GM19043 (cell line): ENCODE measurements around the gene CREG2.
"Not testable (repeated sequence)": the region's sequence is repeated elsewhere in the genome, so short reads cannot be mapped to it uniquely, and the experiment has no call there.

Experiments
- ATAC-seq: cut with Tn5 transposase; IDR thresholded peaks from one replicate; pipeline ENCODE4 v1.9.1; 2021; ENCODE audit warnings: low read depth; ENCODE audit not compliant: unreplicated experiment

Gene CREG2

DNA sequence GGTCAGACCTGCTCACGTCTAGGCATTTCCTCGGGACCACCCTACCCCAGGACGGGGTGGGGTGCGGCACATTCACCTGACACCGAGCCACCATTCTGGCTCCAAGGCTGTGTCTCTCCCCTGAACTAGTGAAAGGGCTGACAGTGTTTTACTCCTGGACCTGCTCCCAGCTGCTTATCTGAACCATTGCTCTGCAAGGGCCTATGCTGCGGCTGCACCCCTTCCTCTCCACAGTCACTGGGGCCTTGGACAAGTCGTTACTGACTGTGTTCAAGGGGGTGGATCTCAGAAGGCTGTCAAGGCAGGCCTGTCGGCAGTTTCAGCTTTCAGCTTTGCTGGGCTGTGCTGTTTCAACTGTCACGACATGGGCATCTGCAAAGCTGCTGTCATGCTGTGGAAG lies 11.7 kb downstream of the CREG2 start:
- no peak for ATAC-seq

DNA sequence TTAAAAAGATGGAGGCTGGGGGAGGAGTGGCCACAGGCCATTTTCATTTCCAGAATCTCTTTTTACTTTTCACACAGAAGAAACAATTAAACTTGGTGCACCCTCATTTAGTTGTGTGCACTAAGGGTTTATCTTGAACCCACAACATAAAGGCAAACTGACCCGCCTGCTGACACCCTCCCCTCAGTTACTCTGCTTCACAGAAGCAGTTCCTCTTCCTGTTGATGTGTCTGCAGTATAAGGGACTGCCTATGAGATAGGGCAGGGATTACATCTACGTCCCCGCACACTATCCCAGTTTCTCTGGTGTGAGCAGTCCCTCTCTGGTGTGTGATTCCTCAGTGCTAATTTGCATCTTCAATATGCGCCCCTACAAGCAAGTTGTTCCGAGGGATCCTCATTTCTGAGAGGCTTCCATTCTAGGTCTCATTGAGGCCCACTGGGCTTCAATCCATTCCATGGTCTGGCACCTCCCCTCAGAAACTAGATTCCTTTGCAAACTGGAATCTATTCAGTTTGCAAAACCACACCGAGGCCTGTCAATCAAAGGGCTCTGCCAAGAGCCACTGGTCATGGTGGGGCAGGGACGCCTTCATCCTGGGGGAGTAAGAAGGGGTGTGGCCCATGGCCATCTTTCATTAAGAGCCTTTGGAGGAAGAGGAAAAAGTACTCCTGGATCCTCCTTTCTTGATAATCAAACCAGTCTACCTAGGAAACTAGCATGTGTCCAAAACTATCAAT lies 12.3 kb downstream of the CREG2 start:
- ATAC-seq: no peak

DNA sequence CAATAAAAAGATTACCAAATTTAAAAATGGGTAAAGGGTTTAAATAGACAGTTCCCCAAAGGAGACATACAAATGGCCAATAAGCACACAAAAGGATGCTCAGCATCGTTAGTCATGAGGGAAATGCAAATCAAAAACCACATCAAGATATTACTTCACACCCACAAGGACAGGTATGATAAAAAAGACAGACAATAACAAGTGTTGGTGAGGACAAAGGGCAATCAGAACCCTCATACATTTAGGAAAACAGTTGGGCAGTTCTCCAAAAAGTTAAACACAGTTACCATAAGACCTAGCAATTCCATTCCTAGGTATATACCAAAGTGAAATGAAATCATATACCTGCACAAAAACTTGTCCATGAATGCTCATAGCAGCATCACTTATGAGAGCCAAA lies 14.5 kb downstream of the CREG2 start:
- no peak for ATAC-seq

- ATAC-seq: no peak
Measured at GRCh38 chr2:101371636-101372035, 15.7 kb downstream of the CREG2 start.

DNA sequence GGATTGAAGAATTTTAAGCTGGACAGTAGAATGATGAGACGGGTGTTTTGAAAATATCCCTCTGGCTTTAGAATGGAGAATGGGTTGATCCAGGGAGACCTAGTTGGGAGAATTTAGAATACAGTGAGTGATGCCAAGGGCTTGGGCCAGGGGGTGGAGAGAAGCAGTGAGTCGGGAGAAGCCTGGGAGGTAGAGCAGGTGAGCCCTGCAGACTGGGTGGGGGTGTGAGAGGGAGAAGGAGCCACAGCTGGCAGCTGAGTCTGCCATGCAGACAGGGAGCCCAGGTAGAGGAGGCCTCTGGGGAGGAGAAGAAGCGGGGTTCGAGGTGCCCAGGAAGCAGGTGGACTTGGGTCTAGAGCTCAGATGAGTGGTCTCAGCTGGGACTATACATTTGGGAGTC lies 18.2 kb downstream of the CREG2 start:
- ATAC-seq: no peak

DNA sequence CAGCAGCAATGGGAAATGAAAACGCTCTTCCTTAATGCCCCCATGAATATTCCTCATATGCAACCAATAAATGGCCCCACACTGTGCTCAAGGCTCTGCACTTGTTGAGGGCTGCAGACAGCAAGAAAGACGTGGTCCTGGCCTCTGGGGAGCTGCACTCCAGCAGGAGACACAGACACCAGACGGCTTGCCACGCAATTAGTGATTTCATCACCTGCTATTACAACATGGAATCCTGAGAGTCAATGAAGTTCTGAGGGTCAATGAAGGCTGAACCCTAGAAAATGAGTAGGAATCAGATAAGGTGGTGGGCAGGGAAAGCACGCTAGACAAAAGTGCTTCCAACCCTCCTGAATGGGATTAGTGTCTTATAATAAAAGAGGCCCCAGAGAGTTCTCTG lies 18.9 kb downstream of the CREG2 start:
- no peak for ATAC-seq

- ATAC-seq: no peak
Measured at GRCh38 chr2:101367508-101367907, 19.8 kb downstream of the CREG2 start.

GRCh38 chr2:101364878-101365277 lies 22.4 kb downstream of the CREG2 start:
- no peak for ATAC-seq

DNA sequence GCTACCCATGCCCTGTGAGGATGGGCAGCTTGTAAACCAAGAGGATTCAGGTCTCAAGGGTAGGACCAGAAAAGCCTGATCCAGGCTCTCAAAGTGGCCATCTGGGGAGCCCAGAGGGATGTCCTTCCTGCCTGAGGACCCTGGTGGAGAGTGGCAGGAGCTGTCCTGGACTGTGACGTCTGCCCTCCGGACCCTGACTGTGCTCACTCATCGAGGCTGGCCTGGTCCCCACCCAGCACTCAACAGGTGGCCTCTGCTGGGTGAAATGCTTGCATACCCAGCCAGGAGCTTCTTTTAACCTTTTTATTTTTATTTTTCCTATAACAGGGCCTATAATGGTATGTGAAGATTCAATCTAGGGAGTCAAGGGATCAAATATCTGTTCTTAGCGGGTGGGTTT lies 24.5 kb downstream of the CREG2 start:
- ATAC-seq: no peak

DNA sequence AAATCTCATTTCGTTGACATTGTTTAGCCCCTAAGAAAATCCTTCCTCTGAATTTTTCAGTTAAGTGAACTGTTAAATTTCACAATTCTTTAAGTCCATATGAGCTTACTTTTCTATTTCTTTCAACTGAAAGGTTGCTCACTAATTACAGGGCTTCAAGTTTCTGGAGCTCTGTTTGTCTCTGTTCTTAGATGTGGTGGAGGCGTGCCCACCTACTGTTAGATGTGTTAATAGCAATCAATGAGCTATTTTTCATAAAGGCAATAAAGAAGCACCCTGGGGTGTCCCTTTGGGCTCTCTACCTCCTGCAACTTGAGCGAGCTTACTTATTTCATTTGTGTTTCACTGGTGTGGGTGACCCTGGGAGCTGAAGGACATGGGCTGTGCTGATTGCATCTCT lies 25.0 kb downstream of the CREG2 start:
- ATAC-seq: no peak

DNA sequence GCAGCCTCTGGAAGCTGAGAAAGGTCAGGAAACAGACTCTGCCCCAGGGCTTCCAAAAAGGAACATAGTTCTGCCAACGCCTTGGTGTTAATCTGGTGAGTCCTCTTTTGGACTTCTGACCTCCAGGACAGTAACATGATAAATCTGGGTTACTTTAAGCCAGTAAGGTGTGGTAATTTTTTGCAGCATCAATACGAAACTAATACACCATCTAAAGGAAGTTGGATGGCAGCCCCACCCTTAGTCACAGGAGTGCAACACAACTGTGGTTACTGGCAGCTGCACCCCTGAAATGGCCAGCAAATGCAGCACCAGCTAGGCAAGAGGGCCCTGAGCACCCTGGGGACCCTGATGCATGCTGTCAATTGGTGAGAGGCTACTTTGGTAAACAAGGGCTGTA lies 25.8 kb downstream of the CREG2 start:
- ATAC-seq: no peak

GRCh38 chr2:101361121-101361520 lies 26.2 kb downstream of the CREG2 start:
- no peak for ATAC-seq

- ATAC-seq: no peak
Measured at GRCh38 chr2:101360232-101360631, 27.1 kb downstream of the CREG2 start.

- ATAC-seq: no peak
Measured at GRCh38 chr2:101359410-101359954, 27.8 kb downstream of the CREG2 start.

DNA sequence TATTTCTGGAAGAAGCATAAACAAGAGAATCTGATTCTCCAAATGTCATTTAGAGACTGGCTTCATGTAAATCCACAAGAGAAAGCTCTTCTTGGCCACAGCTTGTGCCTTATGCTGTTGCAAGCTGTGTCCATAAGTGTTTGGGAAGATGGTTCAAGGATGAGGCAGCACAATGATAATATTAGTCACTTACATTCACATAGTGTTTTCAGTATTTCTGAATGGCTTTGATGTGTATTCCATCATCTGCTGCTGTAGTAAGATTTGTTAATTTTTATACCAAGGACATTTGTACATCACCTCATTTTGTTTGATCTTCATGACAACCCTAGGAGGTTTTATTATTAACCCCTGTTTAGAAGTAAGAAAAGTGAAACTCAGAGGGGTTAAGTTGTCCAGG lies 29.9 kb downstream of the CREG2 start:
- ATAC-seq: no peak

- ATAC-seq: no peak
Measured at GRCh38 chr2:101356521-101356920, 30.8 kb downstream of the CREG2 start.

- ATAC-seq: no peak
Measured at GRCh38 chr2:101356055-101356454, 31.2 kb downstream of the CREG2 start.

DNA sequence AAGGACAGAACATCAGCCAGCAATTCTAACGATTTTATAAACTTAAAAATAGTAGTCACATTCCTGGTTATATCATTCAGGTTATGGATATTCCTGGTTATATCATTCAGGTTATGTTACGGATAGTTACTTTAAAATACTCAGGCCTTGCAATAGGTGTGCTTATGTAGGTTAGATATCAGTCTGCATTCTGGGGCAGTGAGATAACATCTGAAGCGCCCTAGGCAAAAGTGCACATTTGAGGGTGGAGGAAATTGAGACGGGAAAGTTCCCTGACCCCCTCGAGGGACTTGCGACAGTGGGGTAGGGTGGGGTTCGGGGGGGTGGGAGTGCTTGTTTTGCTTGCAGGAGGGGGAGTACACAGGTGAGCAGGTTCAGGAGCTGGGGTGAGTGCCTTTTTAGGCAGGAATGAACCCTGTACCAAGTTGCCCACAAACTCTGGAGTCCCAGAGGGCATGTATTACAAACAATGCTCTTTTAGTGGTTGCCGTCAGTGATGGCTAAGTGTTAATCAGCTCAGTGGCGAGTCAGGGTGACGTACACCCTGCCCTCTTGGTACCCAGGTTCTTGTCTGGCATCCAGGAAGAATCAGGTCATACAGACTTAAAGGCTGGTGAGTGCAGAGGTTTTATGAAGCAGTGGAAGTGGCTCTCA lies 31.8 kb downstream of the CREG2 start:
- no peak for ATAC-seq

DNA sequence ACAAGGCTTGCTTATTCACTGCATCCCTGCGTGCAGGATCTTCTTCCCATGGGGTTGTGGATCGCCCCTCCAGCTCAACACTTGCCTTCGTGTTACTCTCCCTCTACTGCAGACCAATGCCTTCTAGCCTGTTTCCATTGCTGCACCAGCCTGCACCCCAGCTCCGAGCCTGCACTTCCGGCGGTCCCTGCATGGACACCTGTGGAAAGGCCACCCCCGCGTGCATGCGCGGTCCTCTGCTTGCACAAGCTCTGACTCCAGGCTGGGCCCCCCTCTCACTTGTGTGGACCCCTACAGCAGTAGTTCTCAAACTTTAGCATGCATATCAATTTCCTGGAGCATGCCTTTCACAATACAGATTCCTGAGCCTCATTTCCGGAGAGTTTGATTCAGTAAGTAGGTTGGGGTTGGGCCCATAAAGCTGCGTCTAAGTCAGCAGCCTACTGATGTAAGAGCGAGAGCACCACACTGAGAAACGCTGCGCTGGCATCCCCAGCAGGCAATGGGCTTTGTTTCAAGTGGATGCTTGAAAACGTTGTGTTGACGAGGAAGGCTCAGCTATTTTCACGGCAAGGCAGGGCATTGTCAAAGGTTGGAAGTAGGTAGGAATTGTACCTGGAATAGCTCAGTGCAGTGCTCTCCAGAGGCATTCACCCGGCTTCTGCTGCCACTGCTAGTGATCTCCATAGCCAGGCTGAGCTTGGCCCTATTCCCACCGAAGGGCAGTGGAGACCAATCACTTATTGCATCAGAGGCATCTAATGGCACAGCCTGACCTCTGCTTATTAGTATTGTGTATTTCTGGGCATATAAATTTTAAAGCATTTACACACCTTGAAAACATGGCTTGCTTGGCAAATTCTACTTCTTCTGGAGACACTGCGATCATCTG lies 32.6 kb downstream of the CREG2 start:
- ATAC-seq: no peak

DNA sequence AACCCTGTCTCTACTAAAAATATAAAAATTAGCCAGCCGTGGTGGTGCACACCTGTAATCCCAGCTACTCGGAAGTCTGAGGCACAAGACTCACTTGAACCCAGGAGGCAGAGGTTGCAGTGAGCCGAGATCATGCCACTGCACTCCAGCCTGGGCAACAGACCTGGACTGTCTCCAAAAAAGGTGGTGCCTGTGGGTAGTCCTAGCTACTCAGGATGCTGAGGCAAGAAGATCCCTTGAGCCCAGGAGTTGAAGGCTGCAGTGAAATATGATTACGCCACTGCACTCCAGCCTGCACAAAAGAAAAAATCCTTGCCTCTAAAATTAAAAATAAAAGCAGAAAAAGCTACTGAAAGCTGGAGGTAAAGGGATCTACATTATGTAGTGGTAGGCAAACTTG lies 34.7 kb downstream of the CREG2 start:
- ATAC-seq: not testable (repeated sequence)

GRCh38 chr2:101351207-101351606 lies 36.1 kb downstream of the CREG2 start:
- no peak for ATAC-seq
